Endothelial cell of umbilical vein (primary cell): Measurements from ENCODE around the gene RUNX2. TPM values are rescaled to one million over a fixed set of nuclear protein-coding genes. Genes with fewer than 3 reads are reported as not detected.

Experiments
- BruUV-seq: library from RNA; stranded (reverse); fragments of 400-500 nt; replicated peaks from 2 replicates; lab custom pipeline; 2021; lab: Mats Ljungman, UMichigan
- CTCF ChIA-PET: fragments of 300-600, 350-600 bp; sonication (Branson Sonifier 250); formaldehyde crosslinking; loops from one replicate; lab custom pipeline; 2021; ENCODE audit warnings: antibody characterized with exemption, inconsistent platforms; lab: Charles Lee
- POLR2A ChIA-PET: fragments of 300-600, 350-600 bp; sonication (Branson Sonifier 250); formaldehyde crosslinking; loops from one replicate; lab custom pipeline; 2021; ENCODE audit warnings: antibody characterized with exemption, inconsistent platforms; lab: Charles Lee
- DNase-seq: peaks from one replicate; pipeline ENCODE4 v3.0.0-alpha.2; 2011; ENCODE audit warnings: low read depth, low spot score
- FAIRE-seq: peaks from 2 replicates; lab custom pipeline; 2011; peaks lifted over from hg19 to GRCh38; lab: Jason Lieb, UNC
- H2AFZ ChIP-seq: 2 replicates; pipeline ENCODE4 v1.6.0; 2012; ENCODE audit warnings: low read depth, low read length, control low read depth, inconsistent platforms
- H3K27ac ChIP-seq: 2 replicates; pipeline ENCODE4 v1.5.1; 2011; ENCODE audit warnings: low read depth, mild to moderate bottlenecking, control low read depth, low read length, moderate library complexity; ENCODE audit not compliant: insufficient read depth
- H3K27me3 ChIP-seq, 2 experiments: 2 replicates each; pipeline versions ENCODE4 v1.6.0 to v1.6.1; 2011; ENCODE audit warnings: low read length in 2 of 2, mixed read lengths in 1 of 2; ENCODE audit not compliant: control insufficient read depth in 2 of 2, insufficient read depth in 2 of 2
- H3K36me3 ChIP-seq, 2 experiments: 2 replicates in 1 of 2; 3 replicates in 1 of 2; pipeline ENCODE4 v1.5.1; 2011; ENCODE audit warnings: low read length in 2 of 2, mild to moderate bottlenecking in 1 of 2, moderate library complexity in 1 of 2; ENCODE audit not compliant: control insufficient read depth in 2 of 2, insufficient read depth in 2 of 2; ENCODE audit errors: extremely low read depth in 1 of 2
- H3K4me1 ChIP-seq: 3 replicates; pipeline ENCODE4 v1.5.1; 2011; ENCODE audit warnings: mild to moderate bottlenecking, low read length; ENCODE audit not compliant: control insufficient read depth, insufficient read depth; ENCODE audit errors: extremely low read depth
- H3K4me2 ChIP-seq: 2 replicates; pipeline ENCODE4 v1.6.1; 2011; ENCODE audit warnings: low read length, control low read depth, mixed read lengths; ENCODE audit not compliant: insufficient read depth
- H3K4me3 ChIP-seq, 3 experiments: fragments of 200-600 bp in 1 of 3; sonication (generic), shearing (Covaris generic) in 1 of 3; replicated peaks in 1 of 3; 2 replicates each; pipeline ENCODE4 v1.5.1; 2011 to 2016; ENCODE audit warnings: control low read depth in 3 of 3, low read length in 3 of 3, mild to moderate bottlenecking in 2 of 3, inconsistent platforms in 1 of 3, low read depth in 1 of 3, moderate library complexity in 1 of 3; ENCODE audit not compliant: insufficient read depth in 1 of 3
- H3K79me2 ChIP-seq: 2 replicates; pipeline ENCODE4 v1.6.0; 2012; ENCODE audit warnings: low read length, inconsistent platforms; ENCODE audit not compliant: control insufficient read depth, insufficient read depth
- H3K9ac ChIP-seq: replicated peaks from 2 replicates; pipeline ENCODE3; 2011; ENCODE audit warnings: low read length, control low read depth; ENCODE audit not compliant: insufficient read depth; ENCODE audit errors: extremely low read depth
- H3K9me1 ChIP-seq: replicated peaks from 3 replicates; pipeline ENCODE4 v1.6.0; 2011; ENCODE audit warnings: mild to moderate bottlenecking, low read length; ENCODE audit not compliant: control insufficient read depth, insufficient read depth; ENCODE audit errors: extremely low read depth
- H3K9me3 ChIP-seq: replicated peaks from 2 replicates; pipeline ENCODE4 v1.5.1; 2012; ENCODE audit warnings: low read length, inconsistent platforms; ENCODE audit not compliant: control insufficient read depth, insufficient read depth
- H4K20me1 ChIP-seq: replicated peaks from 2 replicates; pipeline ENCODE3; 2011; ENCODE audit warnings: mild to moderate bottlenecking, low read length; ENCODE audit not compliant: control insufficient read depth, insufficient read depth; ENCODE audit errors: extremely low read depth
- POLR2AphosphoS5 ChIP-seq: IDR thresholded peaks from 2 replicates; pipeline ENCODE4 v1.6.1; 2012; ENCODE audit warnings: low read depth, mild to moderate bottlenecking, control low read depth, low read length, moderate library complexity; ENCODE audit not compliant: insufficient read depth
- dilution Hi-C: fragments of 300-500 bp; cut with MboI; formaldehyde crosslinking; loops from one replicate; pipeline ENCODE4 v1.15.0; 2019; ENCODE audit warnings: low sequenced_read_pairs; ENCODE audit not compliant: extremely low pct_ligation_motif_present
- intact Hi-C: fragments of 100-400 bp; cut with micrococcal nuclease; formaldehyde crosslinking; loops from one replicate; pipeline ENCODE4 v1.10.0; 2022
- polyA plus RNA-seq, 4 experiments: library from polyadenylated mRNA; depleted of rRNA in 3 of 4; stranded (reverse) in 3 of 4; unstranded in 1 of 4; fragments of >200 nt; gene quantifications; 2 replicates each; pipeline versions ENCODE4 v1.2.1 to v1.2.3, GENCODE V29; 2011 to 2012; ENCODE audit warnings: missing spikeins in 1 of 4
- total RNA-seq: library from RNA; stranded (reverse); gene quantifications from 2 replicates; pipeline ENCODE4 v1.2.3, GENCODE V29; 2021
- TF ChIP-seq, protein P1 (sequence below), 2 donors: IDR thresholded peaks; 1 replicate in 1 of 2; 2 replicates in 1 of 2; pipeline ENCODE4 v1.5.1; 2011; ENCODE audit warnings: low read length in 2 of 2, mild to moderate bottlenecking in 2 of 2, moderate library complexity in 2 of 2, control low read depth in 1 of 2, inconsistent platforms in 1 of 2, low read depth in 1 of 2; ENCODE audit not compliant: insufficient read depth in 1 of 2; ENCODE audit errors: extremely low read depth in 1 of 2

The RUNX2 gene
- total and polyA plus RNA-seq, 2 donors (not counting 3 experiments of a cell fraction or from before 2014, with no cell fraction given): 0.06 TPM; not detected in 1

- H3K9ac ChIP-seq: no peak overlapping the region
- no peaks in the 10 kb centered on the region for H3K9me1 ChIP-seq
- intact Hi-C loops (loop anchor here (5.0 to 10.0 kb wide), 3 partner anchors 158 to 468 kb away; no protein-coding TSS in a partner anchor), dilution Hi-C loops (no loop called here)
- no peak overlapping the region for H3K27ac ChIP-seq
- no peak overlapping the region for H3K4me3 ChIP-seq
- TF ChIP-seq, protein P1, sequence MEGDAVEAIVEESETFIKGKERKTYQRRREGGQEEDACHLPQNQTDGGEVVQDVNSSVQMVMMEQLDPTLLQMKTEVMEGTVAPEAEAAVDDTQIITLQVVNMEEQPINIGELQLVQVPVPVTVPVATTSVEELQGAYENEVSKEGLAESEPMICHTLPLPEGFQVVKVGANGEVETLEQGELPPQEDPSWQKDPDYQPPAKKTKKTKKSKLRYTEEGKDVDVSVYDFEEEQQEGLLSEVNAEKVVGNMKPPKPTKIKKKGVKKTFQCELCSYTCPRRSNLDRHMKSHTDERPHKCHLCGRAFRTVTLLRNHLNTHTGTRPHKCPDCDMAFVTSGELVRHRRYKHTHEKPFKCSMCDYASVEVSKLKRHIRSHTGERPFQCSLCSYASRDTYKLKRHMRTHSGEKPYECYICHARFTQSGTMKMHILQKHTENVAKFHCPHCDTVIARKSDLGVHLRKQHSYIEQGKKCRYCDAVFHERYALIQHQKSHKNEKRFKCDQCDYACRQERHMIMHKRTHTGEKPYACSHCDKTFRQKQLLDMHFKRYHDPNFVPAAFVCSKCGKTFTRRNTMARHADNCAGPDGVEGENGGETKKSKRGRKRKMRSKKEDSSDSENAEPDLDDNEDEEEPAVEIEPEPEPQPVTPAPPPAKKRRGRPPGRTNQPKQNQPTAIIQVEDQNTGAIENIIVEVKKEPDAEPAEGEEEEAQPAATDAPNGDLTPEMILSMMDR (IDR thresholded peaks at IDR 0.05; ENCODE audit: extremely low read depth in 1 of 2, insufficient read depth in 1 of 2, low read depth in 1 of 2, low read length in 2 of 2): no peak
- TF ChIP-seq POLR2AphosphoS5: no peak
- no peaks in the 10 kb centered on the region for H3K9me3 ChIP-seq
- no TSS peak for BruUV-seq
- FAIRE-seq (no peak), DNase-seq (no peak)
- H2AFZ ChIP-seq: no peak overlapping the region
- ChIA-PET POLR2A (no interaction called here), CTCF (interaction anchor here (1.6 to 7.6 kb wide), 3 partner anchors 10 to 1057 kb away, joined by 4 to 282 read pairs (median 27); partner anchors contain the start of gene SUPT3H)
- H3K27me3 ChIP-seq: peaks cover 2 to 9% of the 10 kb centered on the region in 2 experiments
- H3K79me2 ChIP-seq: no peaks in the 10 kb centered on the region
- no peaks in the 10 kb centered on the region for H4K20me1 ChIP-seq
- no peaks in the 10 kb centered on the region for H3K36me3 ChIP-seq
- no peaks in the 10 kb centered on the region for H3K4me1 ChIP-seq
- no peak overlapping the region for H3K4me2 ChIP-seq
Observed at GRCh38 chr6:45712786-45713185, 384.7 kb downstream of the RUNX2 start.

Other genes starting within 250 kb of the RUNX2 start
- gene SUPT3H, start 49.6 kb downstream of the RUNX2 start, total RNA-seq: 8.4 and 9.8 TPM in 2 replicates
- 7.2 and 8.3 TPM in 2 replicates for gene SUPT3H, start 49.6 kb downstream of the RUNX2 start, polyA plus RNA-seq